Stimulated activated naive CD8-positive, alpha-beta T cell treated with anti-CD3 and anti-CD28 coated beads, Interleukin-15, amount 100 ng/mL, for 72 hours (primary cell): ENCODE measurements around the gene TBL1X.
"Not testable (repeated sequence)": the region's sequence is repeated elsewhere in the genome, so short reads cannot be mapped to it uniquely, and the experiment has no call there.

ENCODE experiments used
- ATAC-seq: fragments of 150-1000 bp; cut with Tn5 transposase; 2 replicates; pipeline ENCODE4 v1.10.0; 2021; ENCODE audit warnings: mild to moderate bottlenecking, moderate library complexity
- DNase-seq, 2 donors: peaks; one replicate each; pipeline ENCODE4 v3.0.0; 2021 to 2022
- H3K27ac Mint-ChIP-seq, 2 donors: one replicate each; pipeline ENCODE4 v1.8.0; 2022; ENCODE audit warnings: mild to moderate bottlenecking in 2 of 2, mixed read lengths in 2 of 2, moderate library complexity in 2 of 2
- H3K27me3 Mint-ChIP-seq: one replicate; pipeline ENCODE4 v1.8.0; 2022; ENCODE audit warnings: mixed read lengths
- H3K4me1 Mint-ChIP-seq: one replicate; pipeline ENCODE4 v1.8.0; 2022; ENCODE audit warnings: mild to moderate bottlenecking, mixed read lengths
- H3K4me3 Mint-ChIP-seq, 2 donors: one replicate each; pipeline ENCODE4 v1.8.0; 2022; ENCODE audit warnings: mild to moderate bottlenecking in 2 of 2, mixed read lengths in 2 of 2, moderate library complexity in 1 of 2
- H3K9me3 Mint-ChIP-seq, 2 donors: one replicate each; pipeline ENCODE4 v1.8.0; 2022; ENCODE audit warnings: mixed read lengths in 2 of 2

TBL1X gene

GRCh38 chrX:9533611-9534010 lies 68.8 kb downstream of the TBL1X start:
- Mint-ChIP-seq H3K9me3 (no peaks in the 10 kb centered on the region), H3K4me3 (no peak overlapping the region), H3K27ac (peak overlapping the region in 1 of 2 donors; percentile 44), H3K27me3 (no peaks in the 10 kb centered on the region), H3K4me1 (peaks cover 61% of the 10 kb centered on the region)
- ATAC-seq (no peak), DNase-seq (no peak)

DNA sequence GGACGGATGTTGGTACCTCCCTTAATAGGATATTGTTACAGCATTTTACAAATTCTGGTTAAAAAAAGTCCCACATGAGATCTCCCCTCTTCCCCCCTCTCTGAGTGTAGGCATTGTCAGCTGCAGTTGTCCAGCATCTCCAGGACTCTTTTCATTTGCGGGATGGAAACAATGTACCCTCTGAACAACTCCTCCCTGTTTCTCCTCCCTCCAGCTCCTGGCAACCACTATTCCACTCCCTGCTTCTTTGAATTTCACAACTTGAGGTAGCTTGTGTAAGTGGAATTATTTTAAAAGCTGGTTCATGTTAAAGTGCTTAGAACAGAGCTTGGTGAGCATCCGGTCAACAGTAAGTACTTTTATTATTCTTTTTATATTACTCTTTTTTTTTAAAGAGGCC lies 69.8 kb downstream of the TBL1X start:
- ATAC-seq (no peak), DNase-seq (no peak)
- Mint-ChIP-seq H3K4me1 (peaks cover 64% of the 10 kb centered on the region), H3K4me3 (no peak overlapping the region), H3K9me3 (no peaks in the 10 kb centered on the region), H3K27ac (peak overlapping the region in 1 of 2 donors; percentile 43), H3K27me3 (no peaks in the 10 kb centered on the region)

DNA sequence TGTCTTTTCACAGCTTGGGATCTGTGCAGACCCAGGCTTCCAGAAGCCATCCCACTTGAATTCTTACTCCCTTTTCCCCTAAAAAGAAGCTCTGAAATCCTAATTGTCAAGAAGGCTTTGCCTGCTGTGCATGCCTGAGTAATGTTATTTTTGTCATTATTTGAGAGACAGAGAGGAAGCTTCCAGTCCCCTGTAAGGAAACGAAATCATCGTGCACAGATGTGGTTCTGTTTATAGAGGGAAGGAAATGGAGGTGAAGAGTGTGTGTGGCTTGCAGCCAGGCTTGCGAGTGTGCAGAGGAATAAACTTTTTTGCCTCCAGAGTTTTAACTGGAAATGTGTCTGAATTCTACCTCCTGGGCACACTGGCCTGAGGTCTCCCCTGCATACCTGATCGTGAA lies 70.2 kb downstream of the TBL1X start:
- H3K27me3 Mint-ChIP-seq, result no peaks in the 10 kb centered on the region
- no peak for DNase-seq
- ATAC-seq, result no peak
- H3K27ac Mint-ChIP-seq, result no peak overlapping the region
- no peak overlapping the region for H3K4me3 Mint-ChIP-seq
- H3K4me1 Mint-ChIP-seq, result peaks cover 63% of the 10 kb centered on the region
- no peaks in the 10 kb centered on the region for H3K9me3 Mint-ChIP-seq

DNA sequence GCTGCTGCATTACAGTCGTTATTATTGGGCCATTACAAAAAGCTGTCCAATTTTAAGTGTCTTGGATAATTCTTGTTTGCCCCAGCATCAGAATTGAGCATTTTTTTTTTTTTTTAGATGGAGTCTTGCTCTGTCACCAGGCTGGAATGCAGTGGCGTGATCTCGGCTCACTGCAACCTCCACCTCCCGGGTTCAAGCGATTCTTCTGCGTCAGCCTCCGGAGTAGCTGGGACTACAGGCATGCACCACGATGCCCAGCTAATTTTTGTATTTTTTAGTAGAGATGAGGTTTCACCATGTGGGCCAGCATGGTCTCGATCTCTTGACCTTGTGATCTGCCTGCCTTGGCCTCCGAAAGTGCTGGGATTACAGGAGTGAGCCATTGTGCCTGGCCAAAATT lies 71.3 kb downstream of the TBL1X start:
- H3K27ac Mint-ChIP-seq, ATAC-seq: not testable (repeated sequence)
- H3K4me1 Mint-ChIP-seq, result peaks cover 56% of the 10 kb centered on the region

DNA sequence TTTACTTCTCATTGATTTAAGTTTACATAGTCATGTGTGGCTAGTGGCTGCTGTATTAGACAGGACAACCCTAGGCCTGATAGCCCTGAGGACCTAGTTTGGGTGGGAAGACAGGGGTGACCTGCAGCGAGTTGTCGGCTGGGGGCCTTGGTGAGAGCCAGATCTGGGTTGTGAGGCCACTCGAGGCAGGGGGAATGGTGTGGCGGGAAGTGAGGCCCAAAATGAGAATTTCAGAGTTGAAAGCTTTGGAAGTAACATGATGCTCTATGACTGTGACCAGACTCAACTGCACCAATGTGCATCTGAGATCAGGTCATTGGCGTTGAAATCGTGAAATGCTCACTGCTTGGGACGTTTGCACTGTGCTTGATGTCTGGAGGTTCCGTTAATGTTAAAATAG lies 72.9 kb downstream of the TBL1X start:
- Mint-ChIP-seq H3K27ac (no peak overlapping the region), H3K4me1 (peaks cover 51% of the 10 kb centered on the region), H3K27me3 (no peaks in the 10 kb centered on the region), H3K9me3 (no peaks in the 10 kb centered on the region), H3K4me3 (peak overlapping the region in 1 of 2 donors; percentile 31)
- no peak for ATAC-seq
- no peak for DNase-seq

More for the DNA sequence above, 71.3 kb downstream of the TBL1X start:
- H3K9me3 Mint-ChIP-seq, H3K4me3 Mint-ChIP-seq, H3K27me3 Mint-ChIP-seq, DNase-seq: not testable (repeated sequence)

DNA sequence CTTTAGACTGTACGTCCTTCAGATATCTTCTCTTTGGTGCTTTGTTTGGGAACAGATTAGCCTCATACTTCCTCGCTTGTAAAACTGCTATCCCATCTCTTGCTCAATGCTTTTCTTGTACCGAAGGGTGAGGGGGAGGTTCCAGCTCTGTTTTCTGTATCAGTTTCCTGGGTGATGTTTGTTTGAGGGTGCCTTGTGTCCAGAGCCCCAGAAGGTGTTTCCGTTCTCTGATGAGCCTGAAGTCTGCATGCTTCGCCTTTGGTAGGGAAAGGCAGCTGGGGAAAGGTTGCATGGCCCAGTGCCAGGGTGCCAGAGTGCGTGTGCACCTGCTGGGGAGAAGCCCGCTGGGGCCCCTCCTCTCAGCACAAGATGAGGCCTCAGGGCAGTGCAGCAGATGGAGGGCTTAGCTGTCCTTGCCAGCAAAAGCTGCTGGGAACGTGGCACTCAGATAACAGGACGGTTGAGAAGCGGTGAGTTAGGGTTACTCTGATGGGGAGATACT lies 73.7 kb downstream of the TBL1X start:
- Mint-ChIP-seq H3K4me1 (peaks cover 43% of the 10 kb centered on the region), H3K9me3 (no peaks in the 10 kb centered on the region), H3K27ac (no peak overlapping the region), H3K27me3 (no peaks in the 10 kb centered on the region), H3K4me3 (peak overlapping the region in 1 of 2 donors; percentile 41)
- ATAC-seq (no peak), DNase-seq (no peak)

DNA sequence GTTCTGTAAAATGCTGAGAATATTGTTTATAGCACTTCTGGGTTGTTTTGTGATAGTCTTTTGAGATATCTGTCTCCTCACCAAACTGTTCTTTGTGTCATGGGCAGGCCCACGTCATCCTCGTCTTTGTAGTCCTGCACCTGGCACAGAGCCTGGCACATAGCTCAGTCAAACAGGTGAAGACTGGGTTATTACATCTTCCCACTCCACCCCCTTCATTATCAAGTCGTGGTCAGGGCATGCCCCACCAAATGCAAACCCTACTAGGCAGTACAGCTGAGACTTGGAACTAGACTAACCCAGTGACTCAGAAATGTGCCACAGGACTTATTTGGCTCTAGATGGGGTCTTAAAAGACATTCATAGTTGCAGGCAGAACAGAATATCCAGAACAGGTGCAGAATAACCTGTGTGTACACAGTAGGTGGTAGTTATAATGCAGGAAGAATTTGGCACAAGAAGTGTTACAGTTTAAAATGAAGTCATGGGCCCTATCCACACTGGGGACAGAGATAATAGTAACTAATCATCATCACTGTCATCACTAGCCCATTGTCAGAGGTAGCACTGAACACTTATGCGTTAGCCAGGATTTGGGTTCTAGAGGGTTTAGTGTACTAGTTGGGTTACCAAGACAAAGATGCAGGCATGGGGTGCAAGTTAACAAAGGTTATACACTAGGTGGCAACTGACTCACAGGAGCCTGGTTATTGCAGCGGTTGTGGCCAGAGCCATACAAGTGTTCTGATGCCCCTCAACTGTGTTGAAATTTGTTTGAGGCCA lies 74.9 kb downstream of the TBL1X start:
- H3K27ac Mint-ChIP-seq, result peak overlapping the region in 1 of 2 donors; percentile 85
- no peak overlapping the region for H3K4me3 Mint-ChIP-seq
- peaks cover 34% of the 10 kb centered on the region for H3K4me1 Mint-ChIP-seq
- peak; percentile 28 for ATAC-seq
- no peaks in the 10 kb centered on the region for H3K27me3 Mint-ChIP-seq
- H3K9me3 Mint-ChIP-seq, result no peaks in the 10 kb centered on the region
- DNase-seq, result no peak

DNA sequence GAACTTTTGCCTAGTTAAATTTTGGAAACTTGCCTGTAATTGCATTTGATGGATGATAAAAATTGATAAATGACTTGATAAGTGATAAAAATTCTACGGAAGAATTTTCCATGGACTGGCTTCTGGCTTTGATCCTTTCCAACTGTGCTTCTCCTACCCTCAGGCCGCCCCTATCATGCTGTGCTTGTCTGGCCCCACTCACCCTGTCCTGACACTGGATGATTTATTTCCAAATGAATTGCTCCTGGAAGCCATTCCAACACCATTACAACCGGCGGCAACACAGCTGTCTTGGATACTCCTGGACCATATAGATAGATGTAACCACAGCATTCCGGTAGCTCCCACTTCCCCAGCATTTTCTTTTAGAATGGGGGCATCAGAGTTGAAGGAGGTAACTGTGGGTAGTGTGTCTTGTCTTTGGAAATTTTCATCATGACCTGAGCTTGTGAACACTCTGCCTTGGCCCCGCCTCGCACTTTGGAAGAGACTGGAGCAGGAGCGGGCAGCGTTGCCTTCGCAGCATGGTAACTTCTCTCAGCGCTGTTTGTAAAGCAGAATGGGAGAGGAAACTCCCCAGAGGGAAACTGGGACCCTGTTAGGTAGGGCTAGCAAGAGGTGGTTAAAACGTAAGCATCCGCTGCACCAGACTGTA lies 77.4 kb downstream of the TBL1X start:
- no peaks in the 10 kb centered on the region for H3K9me3 Mint-ChIP-seq

DNA sequence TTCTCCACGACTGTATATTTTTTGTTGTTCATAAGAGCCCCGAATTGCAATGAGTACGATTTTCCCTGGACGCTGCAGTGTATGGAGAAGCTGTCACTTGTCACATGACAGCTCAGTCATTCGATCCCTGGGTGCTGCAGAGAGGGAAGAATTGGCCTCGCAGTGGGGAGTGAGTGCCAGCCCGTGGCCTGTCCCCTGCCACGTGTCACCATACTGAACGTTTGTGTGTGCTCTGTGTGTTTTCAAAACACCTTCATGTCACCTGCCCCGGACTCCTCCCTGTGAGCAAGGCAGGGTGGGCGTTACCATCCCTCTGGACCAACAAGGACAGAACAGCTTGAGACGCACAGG lies 77.9 kb downstream of the TBL1X start:
- Mint-ChIP-seq H3K4me1 (peaks cover 30% of the 10 kb centered on the region), H3K4me3 (no peak overlapping the region), H3K27ac (no peak overlapping the region), H3K9me3 (no peaks in the 10 kb centered on the region), H3K27me3 (no peaks in the 10 kb centered on the region)
- ATAC-seq (no peak), DNase-seq (no peak)

More for the DNA sequence above, 77.4 kb downstream of the TBL1X start:
- H3K27ac Mint-ChIP-seq, result no peak overlapping the region
- H3K4me1 Mint-ChIP-seq, result peaks cover 35% of the 10 kb centered on the region
- DNase-seq (no peak), ATAC-seq (no peak)
- no peak overlapping the region for H3K4me3 Mint-ChIP-seq
- H3K27me3 Mint-ChIP-seq, result no peaks in the 10 kb centered on the region

GRCh38 chrX:9555354-9555753 lies 90.5 kb downstream of the TBL1X start:
- no peaks in the 10 kb centered on the region for H3K27me3 Mint-ChIP-seq
- ATAC-seq, result no peak
- no peak for DNase-seq
- H3K27ac Mint-ChIP-seq, result no peak overlapping the region
- H3K4me1 Mint-ChIP-seq, result peaks cover 38% of the 10 kb centered on the region
- no peak overlapping the region for H3K4me3 Mint-ChIP-seq
- no peaks in the 10 kb centered on the region for H3K9me3 Mint-ChIP-seq

DNA sequence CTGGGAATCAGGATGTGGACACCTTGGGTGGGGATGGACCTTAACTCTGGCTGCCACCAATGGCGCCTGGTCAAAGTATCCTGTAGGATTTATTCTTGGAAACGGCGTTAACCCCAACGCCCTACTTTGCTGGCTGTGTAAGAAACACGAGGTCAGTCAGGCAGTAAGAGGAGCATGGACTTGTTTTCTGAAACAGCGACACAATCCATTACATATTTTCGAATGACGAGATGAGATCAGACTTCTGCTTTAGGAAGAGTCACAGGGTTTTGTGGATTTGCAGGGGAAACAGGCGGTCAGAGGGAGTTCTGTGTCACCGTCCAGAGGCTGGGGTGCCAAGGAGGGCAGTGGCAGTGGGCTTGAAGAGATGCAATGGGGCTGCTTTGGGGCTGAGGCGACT lies 92.2 kb downstream of the TBL1X start:
- Mint-ChIP-seq H3K9me3 (no peaks in the 10 kb centered on the region), H3K4me1 (peaks cover 41% of the 10 kb centered on the region), H3K27me3 (no peaks in the 10 kb centered on the region), H3K4me3 (no peak overlapping the region), H3K27ac (no peak overlapping the region)
- no peak for ATAC-seq
- DNase-seq, result no peak

GRCh38 chrX:9557521-9557920 lies 92.7 kb downstream of the TBL1X start:
- Mint-ChIP-seq H3K27me3 (no peaks in the 10 kb centered on the region), H3K27ac (no peak overlapping the region), H3K4me1 (peaks cover 38% of the 10 kb centered on the region), H3K9me3 (no peaks in the 10 kb centered on the region), H3K4me3 (no peak overlapping the region)
- ATAC-seq (no peak), DNase-seq (no peak)

- no peak overlapping the region for H3K4me3 Mint-ChIP-seq
- no peaks in the 10 kb centered on the region for H3K27me3 Mint-ChIP-seq
- H3K27ac Mint-ChIP-seq, result no peak overlapping the region
- DNase-seq (no peak), ATAC-seq (no peak)
- H3K4me1 Mint-ChIP-seq, result peaks cover 38% of the 10 kb centered on the region
- no peaks in the 10 kb centered on the region for H3K9me3 Mint-ChIP-seq
Measured at GRCh38 chrX:9558615-9559014, 93.8 kb downstream of the TBL1X start.

DNA sequence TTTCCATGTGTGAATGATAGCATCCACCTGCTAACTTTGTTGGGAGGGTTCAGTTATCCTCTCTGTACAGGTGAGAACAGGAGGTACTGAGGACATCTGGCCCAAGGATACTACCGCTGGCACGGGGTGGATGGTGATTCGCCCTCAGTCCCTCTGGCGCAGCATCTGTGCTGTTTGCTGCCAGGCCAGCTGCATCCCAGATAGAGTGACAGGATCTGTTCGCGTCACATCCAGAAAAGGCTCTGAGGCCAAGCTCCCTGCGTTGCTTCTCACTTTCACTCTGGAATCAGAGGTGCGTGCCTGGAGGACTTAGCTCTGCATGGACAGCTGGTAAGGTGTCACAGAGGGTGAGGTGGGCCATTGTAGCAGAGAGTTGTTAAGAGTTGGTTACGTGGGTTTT lies 95.4 kb downstream of the TBL1X start:
- Mint-ChIP-seq H3K9me3 (no peaks in the 10 kb centered on the region), H3K27me3 (no peaks in the 10 kb centered on the region), H3K27ac (no peak overlapping the region), H3K4me1 (peaks cover 38% of the 10 kb centered on the region), H3K4me3 (no peak overlapping the region)
- no peak for ATAC-seq
- no peak for DNase-seq

GRCh38 chrX:9561199-9561598 lies 96.3 kb downstream of the TBL1X start:
- Mint-ChIP-seq H3K27ac (no peak overlapping the region), H3K27me3 (no peaks in the 10 kb centered on the region), H3K4me3 (no peak overlapping the region), H3K9me3 (no peaks in the 10 kb centered on the region), H3K4me1 (peaks cover 38% of the 10 kb centered on the region)
- DNase-seq (no peak), ATAC-seq (no peak)

DNA sequence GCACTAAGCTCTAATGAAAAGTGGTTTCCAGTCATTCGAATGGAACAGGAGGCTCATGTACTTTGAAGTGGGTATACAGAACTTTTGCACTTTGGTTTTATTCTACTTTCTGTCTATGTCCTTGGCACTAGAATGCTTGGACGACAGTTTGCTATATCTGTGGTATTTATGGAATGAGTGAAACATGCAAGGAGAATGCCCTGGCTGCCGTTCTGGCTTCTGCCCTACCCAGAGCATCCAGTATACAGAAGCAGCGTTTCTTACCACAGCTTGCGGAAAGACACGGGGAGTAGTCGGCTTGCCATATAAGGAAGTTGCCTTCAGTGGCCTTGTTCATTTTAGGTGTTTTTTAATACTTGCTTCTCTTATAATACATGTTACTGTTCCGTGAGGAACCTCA lies 98.0 kb downstream of the TBL1X start:
- ATAC-seq, result no peak
- H3K27ac Mint-ChIP-seq, result no peak overlapping the region
- H3K9me3 Mint-ChIP-seq, result no peaks in the 10 kb centered on the region

More for the DNA sequence above, 98.0 kb downstream of the TBL1X start:
- Mint-ChIP-seq H3K4me1 (peaks cover 25% of the 10 kb centered on the region), H3K4me3 (no peak overlapping the region), H3K27me3 (no peaks in the 10 kb centered on the region)
- no peak for DNase-seq
